GM12873 (cell line): ENCODE results near the gene GCLC.

Experiments used
- CTCF ChIP-seq: IDR thresholded peaks from 2 replicates; pipeline ENCODE4 v1.5.1; 2012; ENCODE audit warnings: low read depth, mild to moderate bottlenecking, moderate library complexity, low read length, control low read depth; ENCODE audit not compliant: insufficient read depth; ENCODE audit errors: missing control alignments

Gene GCLC

GRCh38 chr6:53456809-53457208 is 88.1 kb downstream of the GCLC start:
- no peak for TF ChIP-seq CTCF

- no peak for TF ChIP-seq CTCF
These were observed 89.2 kb downstream of the GCLC start for GRCh38 chr6:53455678-53456077.

- TF ChIP-seq CTCF: no peak
These were observed 93.7 kb downstream of the GCLC start for GRCh38 chr6:53451165-53451564.

- TF ChIP-seq CTCF: no peak
These were observed 97.0 kb downstream of the GCLC start for GRCh38 chr6:53447865-53448264.
